H9 (cell line): ENCODE measurements around the gene RBM38. TPM values are rescaled to one million over a fixed set of nuclear protein-coding genes. Genes with fewer than 3 reads are reported as not detected.

Source experiments
- DNase-seq: peaks from one replicate; pipeline ENCODE4 v3.0.0-alpha.2; 2017
- H2AFZ ChIP-seq: one replicate; pipeline ENCODE4 v1.6.1; 2013; ENCODE audit warnings: mild to moderate bottlenecking, low read length, control low read depth, moderate library complexity
- H2AK5ac ChIP-seq: 2 replicates; pipeline ENCODE4 v1.6.1; 2013; ENCODE audit warnings: low read length, control low read depth, mixed read lengths; ENCODE audit not compliant: insufficient read length
- H2BK120ac ChIP-seq: one replicate; pipeline ENCODE4 v1.6.1; 2013; ENCODE audit warnings: low read depth, mild to moderate bottlenecking, low read length, control low read depth, inconsistent platforms; ENCODE audit not compliant: poor library complexity, severe bottlenecking
- H2BK12ac ChIP-seq: 2 replicates; pipeline ENCODE4 v1.6.1; 2013; ENCODE audit warnings: low read length, control low read depth, mixed read lengths, low read depth; ENCODE audit not compliant: insufficient read length
- H2BK15ac ChIP-seq: 2 replicates; pipeline ENCODE4 v1.6.1; 2013; ENCODE audit warnings: low read depth, low read length, control low read depth
- H2BK20ac ChIP-seq: one replicate; pipeline ENCODE4 v1.6.1; 2013; ENCODE audit warnings: low read depth, mild to moderate bottlenecking, low read length, control low read depth, inconsistent platforms; ENCODE audit not compliant: poor library complexity, severe bottlenecking
- H2BK5ac ChIP-seq: 2 replicates; pipeline ENCODE4 v1.6.1; 2013; ENCODE audit warnings: low read length, control low read depth, mixed read lengths; ENCODE audit not compliant: insufficient read length
- H3K14ac ChIP-seq: 2 replicates; pipeline ENCODE4 v1.6.1; 2013; ENCODE audit warnings: low read length, control low read depth; ENCODE audit not compliant: insufficient read depth
- H3K18ac ChIP-seq: 2 replicates; pipeline ENCODE4 v1.6.1; 2013; ENCODE audit warnings: low read depth, mild to moderate bottlenecking, mixed read lengths, low read length, control low read depth; ENCODE audit not compliant: insufficient read length
- H3K23ac ChIP-seq: 2 replicates; pipeline ENCODE4 v1.6.1; 2013; ENCODE audit warnings: low read length, control low read depth, mixed read lengths, low read depth; ENCODE audit not compliant: insufficient read length
- H3K23me2 ChIP-seq: 2 replicates; pipeline ENCODE4 v1.6.1; 2013; ENCODE audit warnings: low read depth, mild to moderate bottlenecking, mixed read lengths, low read length, control low read depth; ENCODE audit not compliant: insufficient read length, poor library complexity, severe bottlenecking
- H3K27ac ChIP-seq: 2 replicates; pipeline ENCODE4 v1.5.1; 2013; ENCODE audit warnings: low read length, control low read depth, mixed read lengths, low read depth; ENCODE audit not compliant: insufficient read length
- H3K27me3 ChIP-seq: 2 replicates; pipeline ENCODE4 v1.6.1; 2013; ENCODE audit warnings: low read length, control low read depth, inconsistent platforms; ENCODE audit not compliant: insufficient read depth
- H3K4ac ChIP-seq: 2 replicates; pipeline ENCODE4 v1.6.1; 2013; ENCODE audit warnings: low read depth, mild to moderate bottlenecking, control low read depth, inconsistent platforms, low read length, moderate library complexity
- H3K4me1 ChIP-seq: 2 replicates; pipeline ENCODE4 v1.6.1; 2013; ENCODE audit warnings: low read length, control low read depth, inconsistent platforms; ENCODE audit not compliant: insufficient read depth
- H3K4me2 ChIP-seq: 2 replicates; pipeline ENCODE4 v1.6.1; 2013; ENCODE audit warnings: low read length, control low read depth, mixed read lengths; ENCODE audit not compliant: insufficient read length, insufficient read depth
- H3K56ac ChIP-seq: 2 replicates; pipeline ENCODE4 v1.6.1; 2013; ENCODE audit warnings: low read depth, mild to moderate bottlenecking, mixed read lengths, low read length, control low read depth; ENCODE audit not compliant: insufficient read length
- H3K79me1 ChIP-seq: 2 replicates; pipeline ENCODE4 v1.6.1; 2013; ENCODE audit warnings: low read depth, mild to moderate bottlenecking, moderate library complexity, low read length, control low read depth, inconsistent platforms; ENCODE audit not compliant: insufficient read depth, poor library complexity, severe bottlenecking
- H3K79me2 ChIP-seq: 2 replicates; pipeline ENCODE4 v1.6.1; 2013; ENCODE audit warnings: low read length, control low read depth, inconsistent platforms; ENCODE audit not compliant: insufficient read depth
- H3K9ac ChIP-seq: 2 replicates; pipeline ENCODE4 v1.6.1; 2013; ENCODE audit warnings: low read length, control low read depth, mixed read lengths; ENCODE audit not compliant: insufficient read length; ENCODE audit errors: extremely low read depth
- H3K9me3 ChIP-seq: one replicate; pipeline ENCODE4 v1.6.1; 2013; ENCODE audit warnings: low read depth, low read length, inconsistent platforms; ENCODE audit not compliant: control insufficient read depth
- H3T11ph ChIP-seq: one replicate; pipeline ENCODE4 v1.6.1; 2013; ENCODE audit warnings: mild to moderate bottlenecking, low read length, control low read depth, inconsistent platforms
- H4K20me1 ChIP-seq: one replicate; pipeline ENCODE4 v1.6.1; 2013; ENCODE audit not compliant: control insufficient read depth, insufficient read length, insufficient read depth
- H4K5ac ChIP-seq: 2 replicates; pipeline ENCODE4 v1.6.1; 2013; ENCODE audit warnings: low read depth, mild to moderate bottlenecking, mixed read lengths, low read length, control low read depth; ENCODE audit not compliant: insufficient read length
- H4K8ac ChIP-seq: replicated peaks from 2 replicates; pipeline ENCODE4 v1.6.1; 2013; ENCODE audit warnings: low read length, control low read depth, mixed read lengths, low read depth; ENCODE audit not compliant: insufficient read length
- H4K91ac ChIP-seq: 2 replicates; pipeline ENCODE4 v1.6.1; 2013; ENCODE audit warnings: low read depth, mild to moderate bottlenecking, moderate library complexity, mixed read lengths, low read length, control low read depth; ENCODE audit not compliant: insufficient read length
- H3K27ac Mint-ChIP-seq, 3 experiments: 2 replicates in 2 of 3; 3 replicates in 1 of 3; pipeline ENCODE4 v1.8.0; 2020 to 2021; ENCODE audit warnings: mixed read lengths in 3 of 3, mild to moderate bottlenecking in 1 of 3, moderate library complexity in 1 of 3
- H3K27me3 Mint-ChIP-seq: 2 replicates; pipeline ENCODE4 v1.8.0; 2021; ENCODE audit warnings: low read depth, mild to moderate bottlenecking, moderate library complexity, mixed read lengths
- H3K36me3 Mint-ChIP-seq, 3 experiments: 2 replicates in 2 of 3; 3 replicates in 1 of 3; pipeline ENCODE4 v1.8.0; 2020 to 2021; ENCODE audit warnings: low read depth in 3 of 3, mixed read lengths in 3 of 3; ENCODE audit not compliant: insufficient read depth in 1 of 3
- H3K4me1 Mint-ChIP-seq, 2 experiments: 2 replicates each; pipeline ENCODE4 v1.8.0; 2020; ENCODE audit warnings: mixed read lengths in 2 of 2
- H3K4me3 Mint-ChIP-seq, 2 experiments: 2 replicates in 1 of 2; 3 replicates in 1 of 2; pipeline ENCODE4 v1.8.0; 2020 to 2021; ENCODE audit warnings: mild to moderate bottlenecking in 2 of 2, mixed read lengths in 2 of 2, moderate library complexity in 1 of 2
- H3K9me3 Mint-ChIP-seq, 2 experiments: 2 replicates in 1 of 2; 3 replicates in 1 of 2; pipeline ENCODE4 v1.8.0; 2020; ENCODE audit warnings: mild to moderate bottlenecking in 2 of 2, mixed read lengths in 2 of 2, moderate library complexity in 1 of 2
- WGBS: extraction: QIAGEN DNeasy Blood & Tissue Kit; methylation state at CpG from one replicate; pipeline ENCODE4 v1.1.7; 2013; ENCODE audit warnings: missing lambda C conversion rate, low lambda C conversion rate, mixed read lengths; ENCODE audit not compliant: insufficient read length; ENCODE audit errors: extremely low coverage; 5-methylcytosine and 5-hydroxymethylcytosine counted together
- total RNA-seq: library from RNA; stranded (reverse); gene quantifications from 2 replicates; pipeline ENCODE4 v1.2.1, GENCODE V29; 2021
- TF ChIP-seq, protein P1 (sequence below): fragments of 200-600 bp; sonication (generic); conservative IDR thresholded peaks from 3 replicates; pipeline ENCODE4 v1.8.0; 2021; ENCODE audit warnings: antibody characterized with exemption, mild to moderate bottlenecking

RBM38 gene
- total RNA-seq, 1 experiment from 2014 or later: 66.8 TPM

DNA sequence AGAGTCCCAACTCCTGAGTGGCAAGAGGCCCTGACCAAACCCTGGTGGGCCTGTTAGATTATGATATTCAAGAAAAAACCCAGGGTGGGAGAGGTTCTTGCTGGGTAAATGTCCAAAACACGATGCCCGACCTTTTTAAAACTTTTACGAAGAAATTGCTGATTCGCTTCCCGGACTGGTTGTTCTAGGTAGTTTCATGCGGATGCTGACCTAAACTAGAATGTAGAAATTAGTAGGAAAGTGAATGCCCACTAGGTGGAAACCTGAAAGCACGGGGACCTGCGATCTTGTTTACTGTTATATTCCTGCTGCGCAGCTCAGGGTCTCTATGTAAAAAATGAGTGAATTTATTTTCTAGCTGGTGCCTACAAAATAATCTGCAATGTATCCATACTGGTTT lies 37.8 kb upstream of the RBM38 start:
- TF ChIP-seq, protein P1, sequence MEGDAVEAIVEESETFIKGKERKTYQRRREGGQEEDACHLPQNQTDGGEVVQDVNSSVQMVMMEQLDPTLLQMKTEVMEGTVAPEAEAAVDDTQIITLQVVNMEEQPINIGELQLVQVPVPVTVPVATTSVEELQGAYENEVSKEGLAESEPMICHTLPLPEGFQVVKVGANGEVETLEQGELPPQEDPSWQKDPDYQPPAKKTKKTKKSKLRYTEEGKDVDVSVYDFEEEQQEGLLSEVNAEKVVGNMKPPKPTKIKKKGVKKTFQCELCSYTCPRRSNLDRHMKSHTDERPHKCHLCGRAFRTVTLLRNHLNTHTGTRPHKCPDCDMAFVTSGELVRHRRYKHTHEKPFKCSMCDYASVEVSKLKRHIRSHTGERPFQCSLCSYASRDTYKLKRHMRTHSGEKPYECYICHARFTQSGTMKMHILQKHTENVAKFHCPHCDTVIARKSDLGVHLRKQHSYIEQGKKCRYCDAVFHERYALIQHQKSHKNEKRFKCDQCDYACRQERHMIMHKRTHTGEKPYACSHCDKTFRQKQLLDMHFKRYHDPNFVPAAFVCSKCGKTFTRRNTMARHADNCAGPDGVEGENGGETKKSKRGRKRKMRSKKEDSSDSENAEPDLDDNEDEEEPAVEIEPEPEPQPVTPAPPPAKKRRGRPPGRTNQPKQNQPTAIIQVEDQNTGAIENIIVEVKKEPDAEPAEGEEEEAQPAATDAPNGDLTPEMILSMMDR: no peak
- H3K27me3 Mint-ChIP-seq: peaks cover 4% of the 10 kb centered on the region
- Histone ChIP-seq H3K23me2 (peaks cover 5% of the 10 kb centered on the region), H2BK20ac (no peak overlapping the region), H2BK12ac (no peak overlapping the region), H3K18ac (no peak overlapping the region), H3K4me1 (no peaks in the 10 kb centered on the region), H3K56ac (no peak overlapping the region), H3K79me2 (peaks cover 20% of the 10 kb centered on the region; the same call in 1 of the 2 replicates), H3K4me2 (no peak overlapping the region), H3K4ac (no peak overlapping the region), H3K9me3 (no peaks in the 10 kb centered on the region), H2AK5ac (no peak overlapping the region), H2AFZ (no peak overlapping the region), H3T11ph (no peak overlapping the region), H2BK15ac (no peak overlapping the region), H4K8ac (no peak overlapping the region), H2BK120ac (no peak overlapping the region), H4K20me1 (no peaks in the 10 kb centered on the region), H2BK5ac (no peak overlapping the region), H3K27me3 (no peaks in the 10 kb centered on the region), H4K91ac (no peak overlapping the region), H3K27ac (no peak overlapping the region), H3K23ac (no peak overlapping the region), H3K9ac (no peak overlapping the region), H3K14ac (no peak overlapping the region), H4K5ac (no peak overlapping the region), H3K79me1 (peaks cover 6% of the 10 kb centered on the region)
- no CpG with 5 or more reads among the region's 9 CpGs for WGBS
- H3K36me3 Mint-ChIP-seq: peaks cover 21 to 36% (median 32%) of the 10 kb centered on the region in 3 experiments
- peaks cover 8% of the 10 kb centered on the region in 2 experiments for H3K4me1 Mint-ChIP-seq
- H3K9me3 Mint-ChIP-seq: peaks cover 0 to 3% of the 10 kb centered on the region in 2 experiments; a peak in 1 of 5 replicates
- no peak overlapping the region for H3K27ac Mint-ChIP-seq
- peak overlapping the region; percentile 18 to 36; a peak in 1 of 5 replicates for H3K4me3 Mint-ChIP-seq
- DNase-seq: no peak
